Stimulated activated CD8-positive, alpha-beta memory T cell treated with anti-CD3 and anti-CD28 coated beads, Interleukin-15, amount 100 ng/mL, for 1 hour (primary cell): ENCODE measurements around the gene FOXN3.

Experiments used
- DNase-seq: peaks from one replicate; pipeline ENCODE4 v3.0.0-alpha.2; 2020; ENCODE audit warnings: low read depth

FOXN3 gene

GRCh38 chr14:89249972-89250654 is 166.9 kb downstream of the FOXN3 start:
- DNase-seq = no peak

- no peak for DNase-seq
These were observed 167.9 kb downstream of the FOXN3 start for GRCh38 chr14:89249065-89249695.

GRCh38 chr14:89248411-89249064 is 168.5 kb downstream of the FOXN3 start:
- DNase-seq = no peak

- DNase-seq = no peak
These were observed 169.4 kb downstream of the FOXN3 start for GRCh38 chr14:89247457-89248122.

- DNase-seq = no peak
These were observed 170.7 kb downstream of the FOXN3 start for GRCh38 chr14:89246290-89246689.

- DNase-seq = no peak
These were observed 171.2 kb downstream of the FOXN3 start for GRCh38 chr14:89245802-89246201.

GRCh38 chr14:89244720-89245119 is 172.3 kb downstream of the FOXN3 start:
- DNase-seq = no peak

- DNase-seq = no peak
These were observed 173.3 kb downstream of the FOXN3 start for GRCh38 chr14:89243741-89244140.

GRCh38 chr14:89243286-89243685 is 173.7 kb downstream of the FOXN3 start:
- DNase-seq = no peak

GRCh38 chr14:89242652-89243279 is 174.3 kb downstream of the FOXN3 start:
- no peak for DNase-seq

- no peak for DNase-seq
These were observed 174.9 kb downstream of the FOXN3 start for GRCh38 chr14:89241934-89242651.

GRCh38 chr14:89241257-89241656 is 175.8 kb downstream of the FOXN3 start:
- DNase-seq = no peak

- DNase-seq = no peak
These were observed 176.6 kb downstream of the FOXN3 start for GRCh38 chr14:89240414-89240813.

GRCh38 chr14:89239023-89239422 is 178.0 kb downstream of the FOXN3 start:
- no peak for DNase-seq

- DNase-seq = no peak
These were observed 179.0 kb downstream of the FOXN3 start for GRCh38 chr14:89237921-89238529.

- no peak for DNase-seq
These were observed 180.2 kb downstream of the FOXN3 start for GRCh38 chr14:89236851-89237250.

GRCh38 chr14:89233184-89233583 is 183.8 kb downstream of the FOXN3 start:
- no peak for DNase-seq

GRCh38 chr14:89232265-89233070 is 184.6 kb downstream of the FOXN3 start:
- DNase-seq = no peak

- no peak for DNase-seq
These were observed 185.5 kb downstream of the FOXN3 start for GRCh38 chr14:89231426-89232113.
